Measurements from ENCODE around the gene KCNB1. TPM values are rescaled to one million over a fixed set of nuclear protein-coding genes. Genes with fewer than 3 reads are reported as not detected.

The KCNB1 gene
- total RNA-seq, 1 experiment from 2014 or later: 0.68 TPM

- no peak overlapping the region for H2BK15ac ChIP-seq (ENCODE audit: low read depth, low read length)
- H3K27me3 ChIP-seq (ENCODE audit: insufficient read depth, low read length): no peaks in the 10 kb centered on the region
- H3K4me1 Mint-ChIP-seq: peaks cover 2 to 3% of the 10 kb centered on the region in 2 experiments; a peak in 1 of 4 replicates
- H3K18ac ChIP-seq (ENCODE audit: insufficient read length, low read depth, low read length): no peak overlapping the region
- H4K5ac ChIP-seq (ENCODE audit: insufficient read length, low read depth, low read length): no peak overlapping the region
- H3K4me2 ChIP-seq (ENCODE audit: insufficient read depth, insufficient read length, low read length): no peak overlapping the region
- H3K56ac ChIP-seq (ENCODE audit: insufficient read length, low read depth, low read length): no peak overlapping the region
- no peaks in the 10 kb centered on the region for H3K36me3 Mint-ChIP-seq (ENCODE audit: insufficient read depth in 1 of 3, low read depth in 3 of 3)
- H3K9ac ChIP-seq (ENCODE audit: extremely low read depth, insufficient read length, low read length): no peak overlapping the region
- no peak overlapping the region for H3K23ac ChIP-seq (ENCODE audit: insufficient read length, low read depth, low read length)
- H3K79me2 ChIP-seq (ENCODE audit: insufficient read depth, low read length): no peaks in the 10 kb centered on the region
- H3K27me3 Mint-ChIP-seq (ENCODE audit: low read depth): peaks cover 18% of the 10 kb centered on the region
- H3K9me3 Mint-ChIP-seq: no peaks in the 10 kb centered on the region; a peak in 1 of 5 replicates
- no peak overlapping the region for H2BK5ac ChIP-seq (ENCODE audit: insufficient read length, low read length)
- H3K4me1 ChIP-seq (ENCODE audit: insufficient read depth, low read length): no peaks in the 10 kb centered on the region
- no peak overlapping the region for H2BK20ac ChIP-seq (ENCODE audit: low read depth, low read length, poor library complexity, severe bottlenecking)
- H3K4me3 Mint-ChIP-seq: no peak overlapping the region
- no peak overlapping the region for H3K14ac ChIP-seq (ENCODE audit: insufficient read depth, low read length)
- H3K4ac ChIP-seq (ENCODE audit: low read depth, low read length): no peak overlapping the region
- no peak overlapping the region for H4K91ac ChIP-seq (ENCODE audit: insufficient read length, low read depth, low read length)
- H3T11ph ChIP-seq (ENCODE audit: low read length): no peak overlapping the region
- no peak overlapping the region for H2BK12ac ChIP-seq (ENCODE audit: insufficient read length, low read depth, low read length)
- no peak for TF ChIP-seq CTCF (conservative IDR thresholded peaks at IDR 0.05)
- no peaks in the 10 kb centered on the region for H3K9me3 ChIP-seq (ENCODE audit: control insufficient read depth, low read depth, low read length)
- H4K8ac ChIP-seq (replicated peaks; ENCODE audit: insufficient read length, low read depth, low read length): no peak overlapping the region
- no peak overlapping the region for H2AFZ ChIP-seq (ENCODE audit: low read length)
- no peak for DNase-seq
- H3K27ac ChIP-seq (ENCODE audit: insufficient read length, low read depth, low read length): no peak overlapping the region
- H3K79me1 ChIP-seq (ENCODE audit: insufficient read depth, low read depth, low read length, poor library complexity, severe bottlenecking): no peaks in the 10 kb centered on the region
- H4K20me1 ChIP-seq (ENCODE audit: control insufficient read depth, insufficient read depth, insufficient read length): no peaks in the 10 kb centered on the region
- no peak overlapping the region for H2AK5ac ChIP-seq (ENCODE audit: insufficient read length, low read length)
- no CpG with 5 or more reads among the region's 12 CpGs for WGBS (ENCODE audit: extremely low coverage, insufficient read length, low lambda C conversion rate)
- H3K23me2 ChIP-seq (ENCODE audit: insufficient read length, low read depth, low read length, poor library complexity, severe bottlenecking): no peaks in the 10 kb centered on the region
- no peak overlapping the region for H2BK120ac ChIP-seq (ENCODE audit: low read depth, low read length, poor library complexity, severe bottlenecking)
- no peak overlapping the region for H3K27ac Mint-ChIP-seq
Measured at GRCh38 chr20:49335476-49335875, 147.0 kb downstream of the KCNB1 start.

All from H9 (cell line).